ENCODE results near the gene MAP4K2.

MAP4K2 gene

GRCh38 chr11:64774144-64774543 lies 28.9 kb downstream of the MAP4K2 start:
- H3K36me3 ChIP-seq (ENCODE audit: insufficient read depth, low read length), result peaks cover 84% of the 10 kb centered on the region
- H3F3A ChIP-seq (ENCODE audit: insufficient read depth, low read length), result peaks cover 16% of the 10 kb centered on the region
- H3K27ac ChIP-seq (ENCODE audit: low read depth, low read length, poor library complexity, severe bottlenecking), result no peak overlapping the region
- peaks cover 27% of the 10 kb centered on the region for H3K79me2 ChIP-seq (ENCODE audit: insufficient read depth, low read length)
- no peak overlapping the region for H3K4me3 ChIP-seq (ENCODE audit: low read depth, low read length, poor library complexity, severe bottlenecking)
- no peak overlapping the region for H2AFZ ChIP-seq (ENCODE audit: low read length)
- no peaks in the 10 kb centered on the region for H3K9me3 ChIP-seq (ENCODE audit: low read length)
- H3K9me2 ChIP-seq (ENCODE audit: low read depth, low read length), result no peaks in the 10 kb centered on the region
- H4K20me1 ChIP-seq (ENCODE audit: insufficient read depth, low read length), result peaks cover 13% of the 10 kb centered on the region
- H3K27me3 ChIP-seq (ENCODE audit: insufficient read depth, low read length), result no peaks in the 10 kb centered on the region
- H3K9ac ChIP-seq (ENCODE audit: low read length), result no peak overlapping the region
- peaks cover 58% of the 10 kb centered on the region for H3K4me1 ChIP-seq (ENCODE audit: insufficient read depth, low read length, severe bottlenecking)
- no peak overlapping the region for H3K4me2 ChIP-seq (ENCODE audit: low read length)
- TF ChIP-seq EZH2 (IDR thresholded peaks at IDR 0.05; ENCODE audit: borderline replicate concordance, low read length), result no peak
- TF ChIP-seq CTCF (IDR thresholded peaks at IDR 0.05; ENCODE audit: low read length), result no peak

- peak overlapping the region; percentile 27; the same call in 1 of the 2 replicates for H3K4me2 ChIP-seq (ENCODE audit: low read length)
- peaks cover 13% of the 10 kb centered on the region for H4K20me1 ChIP-seq (ENCODE audit: insufficient read depth, low read length)
- peak overlapping the region; percentile 68 for H3K27ac ChIP-seq (ENCODE audit: low read depth, low read length, poor library complexity, severe bottlenecking)
- H3K9ac ChIP-seq (ENCODE audit: low read length), result no peak overlapping the region; the same call in 1 of the 2 replicates
- H3K27me3 ChIP-seq (ENCODE audit: insufficient read depth, low read length), result no peaks in the 10 kb centered on the region
- peaks cover 26% of the 10 kb centered on the region for H3K79me2 ChIP-seq (ENCODE audit: insufficient read depth, low read length)
- peaks cover 19% of the 10 kb centered on the region for H3F3A ChIP-seq (ENCODE audit: insufficient read depth, low read length)
- no peak overlapping the region for H2AFZ ChIP-seq (ENCODE audit: low read length)
- no peak for TF ChIP-seq CTCF (IDR thresholded peaks at IDR 0.05; ENCODE audit: low read length)
- no peak for TF ChIP-seq EZH2 (IDR thresholded peaks at IDR 0.05; ENCODE audit: borderline replicate concordance, low read length)
- H3K36me3 ChIP-seq (ENCODE audit: insufficient read depth, low read length), result peaks cover 100% of the 10 kb centered on the region
- H3K4me1 ChIP-seq (ENCODE audit: insufficient read depth, low read length, severe bottlenecking), result peaks cover 57% of the 10 kb centered on the region
- H3K9me3 ChIP-seq (ENCODE audit: low read length), result no peaks in the 10 kb centered on the region
- no peaks in the 10 kb centered on the region for H3K9me2 ChIP-seq (ENCODE audit: low read depth, low read length)
- H3K4me3 ChIP-seq (ENCODE audit: low read depth, low read length, poor library complexity, severe bottlenecking), result no peak overlapping the region
These were observed 30.6 kb downstream of the MAP4K2 start for GRCh38 chr11:64772303-64773018.

- no peak for TF ChIP-seq CTCF (IDR thresholded peaks at IDR 0.05; ENCODE audit: low read length)
- no peak for TF ChIP-seq EZH2 (IDR thresholded peaks at IDR 0.05; ENCODE audit: borderline replicate concordance, low read length)
- no peaks in the 10 kb centered on the region for H3K9me3 ChIP-seq (ENCODE audit: low read length)
- no peak overlapping the region for H3K4me3 ChIP-seq (ENCODE audit: low read depth, low read length, poor library complexity, severe bottlenecking)
- H2AFZ ChIP-seq (ENCODE audit: low read length), result no peak overlapping the region
- peaks cover 19% of the 10 kb centered on the region for H3F3A ChIP-seq (ENCODE audit: insufficient read depth, low read length)
- peaks cover 52% of the 10 kb centered on the region for H3K4me1 ChIP-seq (ENCODE audit: insufficient read depth, low read length, severe bottlenecking)
- no peak overlapping the region for H3K9ac ChIP-seq (ENCODE audit: low read length)
- H3K9me2 ChIP-seq (ENCODE audit: low read depth, low read length), result no peaks in the 10 kb centered on the region
- peaks cover 8% of the 10 kb centered on the region for H4K20me1 ChIP-seq (ENCODE audit: insufficient read depth, low read length)
- H3K27ac ChIP-seq (ENCODE audit: low read depth, low read length, poor library complexity, severe bottlenecking), result peak overlapping the region; percentile 68
- H3K36me3 ChIP-seq (ENCODE audit: insufficient read depth, low read length), result peaks cover 100% of the 10 kb centered on the region
- H3K27me3 ChIP-seq (ENCODE audit: insufficient read depth, low read length), result no peaks in the 10 kb centered on the region
- H3K4me2 ChIP-seq (ENCODE audit: low read length), result no peak overlapping the region
- peaks cover 20% of the 10 kb centered on the region for H3K79me2 ChIP-seq (ENCODE audit: insufficient read depth, low read length)
These were observed 31.2 kb downstream of the MAP4K2 start for GRCh38 chr11:64771861-64772260.
